ENCODE data around the gene PTPRG. TPM values are rescaled to one million over a fixed set of nuclear protein-coding genes. Genes with fewer than 3 reads are reported as not detected.

The PTPRG gene
- total RNA-seq, 1 experiment from 2014 or later = 69.3 TPM

- no peaks in the 10 kb centered on the region for H4K20me1 ChIP-seq (ENCODE audit: control insufficient read depth, insufficient read depth, insufficient read length)
- H2BK15ac ChIP-seq (ENCODE audit: low read depth, low read length) = no peak overlapping the region
- H4K5ac ChIP-seq (ENCODE audit: insufficient read length, low read depth, low read length) = no peak overlapping the region
- peaks cover 0 to 5% (median 2%) of the 10 kb centered on the region in 3 experiments; a peak in 5 of 7 replicates for H3K36me3 Mint-ChIP-seq (ENCODE audit: insufficient read depth in 1 of 3, low read depth in 3 of 3)
- no peak overlapping the region for H2BK5ac ChIP-seq (ENCODE audit: insufficient read length, low read length)
- peaks cover 29% of the 10 kb centered on the region for H3K4me1 ChIP-seq (ENCODE audit: insufficient read depth, low read length)
- DNase-seq = no peak
- no peaks in the 10 kb centered on the region for H3K9me3 Mint-ChIP-seq
- WGBS (ENCODE audit: extremely low coverage, insufficient read length, low lambda C conversion rate) = no CpG with 5 or more reads among the region's 9 CpGs
- no peaks in the 10 kb centered on the region for H3K27me3 Mint-ChIP-seq (ENCODE audit: low read depth)
- H3K4ac ChIP-seq (ENCODE audit: low read depth, low read length) = no peak overlapping the region
- H2AFZ ChIP-seq (ENCODE audit: low read length) = no peak overlapping the region
- peaks cover 15% of the 10 kb centered on the region for H3K79me1 ChIP-seq (ENCODE audit: insufficient read depth, low read depth, low read length, poor library complexity, severe bottlenecking)
- TF ChIP-seq CTCF (conservative IDR thresholded peaks at IDR 0.05) = no peak
- no peak overlapping the region for H2AK5ac ChIP-seq (ENCODE audit: insufficient read length, low read length)
- H3K9me3 ChIP-seq (ENCODE audit: control insufficient read depth, low read depth, low read length) = no peaks in the 10 kb centered on the region
- H2BK12ac ChIP-seq (ENCODE audit: insufficient read length, low read depth, low read length) = no peak overlapping the region
- no peak overlapping the region for H2BK20ac ChIP-seq (ENCODE audit: low read depth, low read length, poor library complexity, severe bottlenecking)
- H3K27me3 ChIP-seq (ENCODE audit: insufficient read depth, low read length) = no peaks in the 10 kb centered on the region
- H3K27ac ChIP-seq (ENCODE audit: insufficient read length, low read depth, low read length) = no peak overlapping the region
- H3K4me3 Mint-ChIP-seq = no peak overlapping the region
- H4K8ac ChIP-seq (replicated peaks; ENCODE audit: insufficient read length, low read depth, low read length) = no peak overlapping the region
- peak overlapping the region in 2 of 3 experiments; percentile 35 to 41; a peak in 3 of 7 replicates for H3K27ac Mint-ChIP-seq
- no peak overlapping the region for H3K56ac ChIP-seq (ENCODE audit: insufficient read length, low read depth, low read length)
- no peak overlapping the region for H2BK120ac ChIP-seq (ENCODE audit: low read depth, low read length, poor library complexity, severe bottlenecking)
- H3K4me1 Mint-ChIP-seq = peaks cover 56 to 68% of the 10 kb centered on the region in 2 experiments
- peaks cover 74% of the 10 kb centered on the region for H3K79me2 ChIP-seq (ENCODE audit: insufficient read depth, low read length)
- H3K23me2 ChIP-seq (ENCODE audit: insufficient read length, low read depth, low read length, poor library complexity, severe bottlenecking) = no peaks in the 10 kb centered on the region
- no peak overlapping the region for H4K91ac ChIP-seq (ENCODE audit: insufficient read length, low read depth, low read length)
- H3K9ac ChIP-seq (ENCODE audit: extremely low read depth, insufficient read length, low read length) = no peak overlapping the region
- no peak overlapping the region for H3K4me2 ChIP-seq (ENCODE audit: insufficient read depth, insufficient read length, low read length)
- H3K23ac ChIP-seq (ENCODE audit: insufficient read length, low read depth, low read length) = no peak overlapping the region
- H3K18ac ChIP-seq (ENCODE audit: insufficient read length, low read depth, low read length) = no peak overlapping the region
- H3K14ac ChIP-seq (ENCODE audit: insufficient read depth, low read length) = no peak overlapping the region
- H3T11ph ChIP-seq (ENCODE audit: low read length) = no peak overlapping the region
Measured at GRCh38 chr3:61594964-61595285, 33.6 kb downstream of the PTPRG start.
